ENCODE results near the gene PTPN22. TPM values are rescaled to one million over a fixed set of nuclear protein-coding genes. Genes with fewer than 3 reads are reported as not detected.
A peak's percentile ranks its signal among the peaks of the same experiment; 100 is the strongest.

Gene PTPN22
- polyA plus RNA-seq, 3 donors, result 9.7 to 43.7 (median 29.7) TPM

DNA sequence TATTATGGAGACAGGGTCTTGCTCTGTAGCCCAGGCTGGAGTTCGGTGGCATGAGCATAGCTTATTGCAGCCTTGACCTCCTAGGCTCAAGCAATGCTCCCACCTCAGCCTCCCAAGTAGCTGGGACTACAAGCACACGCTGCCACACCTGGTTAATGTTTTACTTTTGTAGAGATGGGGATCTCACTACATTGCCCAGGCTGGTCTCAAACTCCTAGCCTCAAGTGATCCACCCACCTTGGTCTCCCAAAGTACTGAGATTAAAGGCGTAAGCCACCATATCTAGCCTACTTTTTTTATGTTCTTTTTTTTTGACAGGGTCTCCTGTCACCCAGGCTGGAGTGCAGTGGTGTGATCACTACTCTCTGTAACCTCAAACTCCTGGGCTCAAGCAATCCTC is 21.8 kb upstream of the PTPN22 start:
- Histone ChIP-seq H3K27ac (ENCODE audit: low read depth in 1 of 2, low read length in 2 of 2) (no peak overlapping the region), H3K4me3 (replicated peaks in 1 of 3; ENCODE audit: low read depth in 2 of 3, low read length in 3 of 3) (no peak overlapping the region), H4K20me1 (ENCODE audit: insufficient read depth, low read length) (no peaks in the 10 kb centered on the region), H2AFZ (ENCODE audit: insufficient read depth, low read depth, low read length, poor library complexity, severe bottlenecking) (no peak overlapping the region), H3K36me3 (replicated peaks in 1 of 2; ENCODE audit: control insufficient read depth in 1 of 2, insufficient read depth in 2 of 2, low read length in 2 of 2) (peaks cover 35 to 46% of the 10 kb centered on the region in 2 donors), H3K9me3 (replicated peaks in 1 of 2; ENCODE audit: control insufficient read depth in 1 of 2, insufficient read depth in 1 of 2, low read length in 2 of 2) (no peaks in the 10 kb centered on the region), H3K27me3 (ENCODE audit: control insufficient read depth in 2 of 2, insufficient read depth in 2 of 2, low read length in 2 of 2) (no peaks in the 10 kb centered on the region), H3K9ac (ENCODE audit: insufficient read depth, low read length, poor library complexity, severe bottlenecking) (no peak overlapping the region), H3K4me1 (ENCODE audit: control insufficient read depth in 1 of 2, insufficient read depth in 2 of 2, low read length in 2 of 2) (peaks cover 3 to 13% of the 10 kb centered on the region in 2 donors), H3K79me2 (ENCODE audit: insufficient read depth, low read length) (peaks cover 12% of the 10 kb centered on the region), H3K4me2 (replicated peaks; ENCODE audit: extremely low read depth, low read length, poor library complexity, severe bottlenecking) (no peak overlapping the region)
- no peaks in the 10 kb centered on the region for H3K9me3 Mint-ChIP-seq
- intact Hi-C loops (cut with micrococcal nuclease), result no loop called here
- peaks cover 50 to 53% of the 10 kb centered on the region in 2 donors for H3K36me3 Mint-ChIP-seq
- WGBS (ENCODE audit: insufficient coverage), result 100% methylated on average over 1 of the region's 3 CpGs
- H3K27me3 Mint-ChIP-seq (ENCODE audit: low read depth in 3 of 3), result peaks cover 0 to 2% (median 0%) of the 10 kb centered on the region in 3 donors
- no peak overlapping the region for H3K4me3 Mint-ChIP-seq
- peaks cover 9% of the 10 kb centered on the region for H3K4me1 Mint-ChIP-seq
- peak overlapping the region in 1 of 7 donors; percentile 3 for H3K27ac Mint-ChIP-seq
- DNase-seq, result no peak
- TF ChIP-seq, protein P1, sequence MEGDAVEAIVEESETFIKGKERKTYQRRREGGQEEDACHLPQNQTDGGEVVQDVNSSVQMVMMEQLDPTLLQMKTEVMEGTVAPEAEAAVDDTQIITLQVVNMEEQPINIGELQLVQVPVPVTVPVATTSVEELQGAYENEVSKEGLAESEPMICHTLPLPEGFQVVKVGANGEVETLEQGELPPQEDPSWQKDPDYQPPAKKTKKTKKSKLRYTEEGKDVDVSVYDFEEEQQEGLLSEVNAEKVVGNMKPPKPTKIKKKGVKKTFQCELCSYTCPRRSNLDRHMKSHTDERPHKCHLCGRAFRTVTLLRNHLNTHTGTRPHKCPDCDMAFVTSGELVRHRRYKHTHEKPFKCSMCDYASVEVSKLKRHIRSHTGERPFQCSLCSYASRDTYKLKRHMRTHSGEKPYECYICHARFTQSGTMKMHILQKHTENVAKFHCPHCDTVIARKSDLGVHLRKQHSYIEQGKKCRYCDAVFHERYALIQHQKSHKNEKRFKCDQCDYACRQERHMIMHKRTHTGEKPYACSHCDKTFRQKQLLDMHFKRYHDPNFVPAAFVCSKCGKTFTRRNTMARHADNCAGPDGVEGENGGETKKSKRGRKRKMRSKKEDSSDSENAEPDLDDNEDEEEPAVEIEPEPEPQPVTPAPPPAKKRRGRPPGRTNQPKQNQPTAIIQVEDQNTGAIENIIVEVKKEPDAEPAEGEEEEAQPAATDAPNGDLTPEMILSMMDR (IDR thresholded peaks at IDR 0.05), result no peak

DNA sequence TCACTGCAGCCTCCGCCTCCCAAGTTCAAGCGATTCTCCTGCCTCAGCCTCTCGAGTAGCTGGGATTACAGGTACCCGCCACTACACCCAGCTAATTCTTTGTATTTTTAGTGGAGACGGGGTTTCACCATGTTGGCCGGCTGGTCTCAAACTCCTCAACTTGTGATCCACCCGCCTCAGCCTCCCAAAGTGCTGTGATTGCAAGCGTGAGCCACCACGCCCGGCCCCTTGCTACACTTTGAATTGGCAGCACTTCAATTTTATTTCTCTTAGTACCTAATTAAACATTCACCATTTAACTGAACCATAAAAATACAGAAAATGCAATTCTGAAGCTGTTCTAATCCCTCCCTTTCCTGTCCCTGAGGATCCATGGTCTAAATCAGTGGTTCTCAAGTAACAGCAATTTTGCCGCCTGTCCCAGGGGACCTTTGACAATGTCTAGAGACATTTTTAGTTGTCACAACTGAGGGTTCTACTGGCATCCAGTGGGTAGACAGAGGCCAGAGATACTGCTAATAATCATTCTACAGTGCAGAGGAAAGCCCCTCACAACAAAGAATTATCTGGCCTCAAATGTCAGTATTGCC is 20.2 kb upstream of the PTPN22 start:
- Mint-ChIP-seq H3K27ac (no peak overlapping the region), H3K4me3 (no peak overlapping the region), H3K4me1 (peaks cover 14% of the 10 kb centered on the region), H3K36me3 (peaks cover 37 to 38% of the 10 kb centered on the region in 2 donors), H3K27me3 (ENCODE audit: low read depth in 3 of 3) (peaks cover 0 to 2% (median 0%) of the 10 kb centered on the region in 3 donors), H3K9me3 (no peaks in the 10 kb centered on the region)
- 92% methylated on average over 6 of the region's 11 CpGs for WGBS (ENCODE audit: insufficient coverage)
- intact Hi-C loops (cut with micrococcal nuclease), result no loop called here
- H3K27ac ChIP-seq (ENCODE audit: low read depth in 1 of 2, low read length in 2 of 2), result no peak overlapping the region
- H3K4me2 ChIP-seq (replicated peaks; ENCODE audit: extremely low read depth, low read length, poor library complexity, severe bottlenecking), result no peak overlapping the region
- peaks cover 11 to 22% of the 10 kb centered on the region in 2 donors for H3K4me1 ChIP-seq (ENCODE audit: control insufficient read depth in 1 of 2, insufficient read depth in 2 of 2, low read length in 2 of 2)
- no peak for DNase-seq
- H3K79me2 ChIP-seq (ENCODE audit: insufficient read depth, low read length), result no peaks in the 10 kb centered on the region
- H4K20me1 ChIP-seq (ENCODE audit: insufficient read depth, low read length), result no peaks in the 10 kb centered on the region
- TF ChIP-seq, protein P1 (IDR thresholded peaks at IDR 0.05), result no peak
- no peaks in the 10 kb centered on the region for H3K27me3 ChIP-seq (ENCODE audit: control insufficient read depth in 2 of 2, insufficient read depth in 2 of 2, low read length in 2 of 2)
- H3K9ac ChIP-seq (ENCODE audit: insufficient read depth, low read length, poor library complexity, severe bottlenecking), result no peak overlapping the region
- H2AFZ ChIP-seq (ENCODE audit: insufficient read depth, low read depth, low read length, poor library complexity, severe bottlenecking), result no peak overlapping the region
- H3K36me3 ChIP-seq (replicated peaks in 1 of 2; ENCODE audit: control insufficient read depth in 1 of 2, insufficient read depth in 2 of 2, low read length in 2 of 2), result peaks cover 26 to 33% of the 10 kb centered on the region in 2 donors
- H3K9me3 ChIP-seq (replicated peaks in 1 of 2; ENCODE audit: control insufficient read depth in 1 of 2, insufficient read depth in 1 of 2, low read length in 2 of 2), result no peaks in the 10 kb centered on the region
- H3K4me3 ChIP-seq (replicated peaks in 1 of 3; ENCODE audit: low read depth in 2 of 3, low read length in 3 of 3), result no peak overlapping the region

All from CD14-positive monocyte (primary cell).